ENCODE data around the gene PPFIBP2.

PPFIBP2 gene

GRCh38 chr11:7646866-7647265, 133.1 kb downstream of the PPFIBP2 start:
- TF ChIP-seq ARNTL (CRISPR knock-in tag; IDR thresholded peaks at IDR 0.05; ENCODE audit: borderline replicate concordance, low read depth) (no peak), SNAI2 (CRISPR knock-in tag; IDR thresholded peaks at IDR 0.05) (no peak), ZFP3 (CRISPR knock-in tag; IDR thresholded peaks at IDR 0.05) (no peak), CSDC2 (CRISPR knock-in tag; IDR thresholded peaks at IDR 0.05) (no peak)
- ATAC-seq, result no peak

- TF ChIP-seq OSR1 (CRISPR knock-in tag; IDR thresholded peaks at IDR 0.05) (no peak), TCF4 (CRISPR knock-in tag; IDR thresholded peaks at IDR 0.05; ENCODE audit: borderline replicate concordance) (no peak), CREB5 (CRISPR knock-in tag; IDR thresholded peaks at IDR 0.05; ENCODE audit: low read depth) (no peak), ZNF70 (CRISPR knock-in tag; IDR thresholded peaks at IDR 0.05) (no peak), PATZ1 (CRISPR knock-in tag; IDR thresholded peaks at IDR 0.05; ENCODE audit: borderline replicate concordance) (no peak), SNAI2 (CRISPR knock-in tag; IDR thresholded peaks at IDR 0.05) (no peak), ZNF565 (CRISPR knock-in tag; conservative IDR thresholded peaks at IDR 0.05; ENCODE audit: low read depth) (no peak), CSRNP3 (CRISPR knock-in tag; IDR thresholded peaks at IDR 0.05) (no peak), ZC3H10 (CRISPR knock-in tag; IDR thresholded peaks at IDR 0.05) (no peak), ZNF8 (CRISPR knock-in tag; IDR thresholded peaks at IDR 0.05) (no peak), BACH2 (CRISPR knock-in tag; IDR thresholded peaks at IDR 0.05; ENCODE audit: borderline replicate concordance) (no peak), PPARA (CRISPR knock-in tag; IDR thresholded peaks at IDR 0.05; ENCODE audit: borderline replicate concordance) (no peak), CSDC2 (CRISPR knock-in tag; IDR thresholded peaks at IDR 0.05) (no peak)
- no peak for ATAC-seq
Observed at GRCh38 chr11:7648264-7648663, 134.5 kb downstream of the PPFIBP2 start.

GRCh38 chr11:7651140-7651551, 137.3 kb downstream of the PPFIBP2 start:
- ATAC-seq, result peak; percentile 28; the same call in 2 of the 3 replicates

More at GRCh38 chr11:7651140-7651551, 137.3 kb downstream of the PPFIBP2 start:
- TF ChIP-seq ESRRG (CRISPR knock-in tag; IDR thresholded peaks at IDR 0.05) (no peak), SNAI2 (CRISPR knock-in tag; IDR thresholded peaks at IDR 0.05) (no peak), ZNF8 (CRISPR knock-in tag; IDR thresholded peaks at IDR 0.05) (no peak), GLIS3 (CRISPR knock-in tag; IDR thresholded peaks at IDR 0.05) (no peak), POU6F1 (CRISPR knock-in tag; IDR thresholded peaks at IDR 0.05; ENCODE audit: borderline replicate concordance, low read depth) (no peak), ZFP30 (CRISPR knock-in tag; IDR thresholded peaks at IDR 0.05) (no peak), ZFP3 (CRISPR knock-in tag; IDR thresholded peaks at IDR 0.05) (no peak), TSHZ2 (CRISPR knock-in tag; IDR thresholded peaks at IDR 0.05) (no peak), ZNF565 (CRISPR knock-in tag; conservative IDR thresholded peaks at IDR 0.05; ENCODE audit: low read depth) (no peak), CSDC2 (CRISPR knock-in tag; IDR thresholded peaks at IDR 0.05) (no peak), PATZ1 (CRISPR knock-in tag; IDR thresholded peaks at IDR 0.05; ENCODE audit: borderline replicate concordance) (no peak)

Measured in SK-N-SH treated with all-trans-retinoic acid at 6 μM for 48 hours (cell line).